Loucy (cell line): ENCODE results near the gene PTPRK.

Experiments used
- EZH2phosphoT487 ChIP-seq: fragments of 200-600 bp; IDR thresholded peaks from 2 replicates; pipeline ENCODE4 v1.6.1; 2018; ENCODE audit warnings: antibody characterized with exemption, mild to moderate bottlenecking, moderate library complexity, borderline replicate concordance
- TF ChIP-seq, protein P1 (sequence below): fragments of 200-600 bp; sonication (generic); conservative IDR thresholded peaks from 2 replicates; pipeline ENCODE4 v1.5.1; 2014; ENCODE audit warnings: mild to moderate bottlenecking, antibody characterized with exemption, low read length

DNA sequence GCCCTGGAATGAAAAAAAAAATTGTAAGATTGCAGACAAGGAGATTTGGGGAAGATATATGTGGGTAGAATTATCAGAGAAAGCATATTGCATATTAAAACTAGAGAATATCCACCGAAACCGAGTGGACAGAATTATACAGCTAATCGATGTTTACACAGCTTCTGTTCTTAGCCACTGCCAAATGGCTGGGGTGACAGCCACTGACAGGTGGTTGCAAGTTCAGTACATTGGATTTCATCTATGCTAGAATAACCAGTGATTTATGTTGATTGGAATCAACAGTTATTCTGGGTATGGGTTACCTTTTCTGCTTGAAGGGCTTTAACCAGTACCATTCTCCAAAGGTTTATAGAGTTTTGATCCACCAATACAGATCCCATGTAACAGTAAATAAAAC lies 571.1 kb downstream of the PTPRK start:
- TF ChIP-seq, protein P1, sequence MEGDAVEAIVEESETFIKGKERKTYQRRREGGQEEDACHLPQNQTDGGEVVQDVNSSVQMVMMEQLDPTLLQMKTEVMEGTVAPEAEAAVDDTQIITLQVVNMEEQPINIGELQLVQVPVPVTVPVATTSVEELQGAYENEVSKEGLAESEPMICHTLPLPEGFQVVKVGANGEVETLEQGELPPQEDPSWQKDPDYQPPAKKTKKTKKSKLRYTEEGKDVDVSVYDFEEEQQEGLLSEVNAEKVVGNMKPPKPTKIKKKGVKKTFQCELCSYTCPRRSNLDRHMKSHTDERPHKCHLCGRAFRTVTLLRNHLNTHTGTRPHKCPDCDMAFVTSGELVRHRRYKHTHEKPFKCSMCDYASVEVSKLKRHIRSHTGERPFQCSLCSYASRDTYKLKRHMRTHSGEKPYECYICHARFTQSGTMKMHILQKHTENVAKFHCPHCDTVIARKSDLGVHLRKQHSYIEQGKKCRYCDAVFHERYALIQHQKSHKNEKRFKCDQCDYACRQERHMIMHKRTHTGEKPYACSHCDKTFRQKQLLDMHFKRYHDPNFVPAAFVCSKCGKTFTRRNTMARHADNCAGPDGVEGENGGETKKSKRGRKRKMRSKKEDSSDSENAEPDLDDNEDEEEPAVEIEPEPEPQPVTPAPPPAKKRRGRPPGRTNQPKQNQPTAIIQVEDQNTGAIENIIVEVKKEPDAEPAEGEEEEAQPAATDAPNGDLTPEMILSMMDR, result no peak
- TF ChIP-seq EZH2phosphoT487, result no peak
